ENCODE data around the gene SPPL2B.
"Not testable (repeated sequence)": the region's sequence is repeated elsewhere in the genome, so short reads cannot be mapped to it uniquely, and the experiment has no call there.

Gene SPPL2B

DNA sequence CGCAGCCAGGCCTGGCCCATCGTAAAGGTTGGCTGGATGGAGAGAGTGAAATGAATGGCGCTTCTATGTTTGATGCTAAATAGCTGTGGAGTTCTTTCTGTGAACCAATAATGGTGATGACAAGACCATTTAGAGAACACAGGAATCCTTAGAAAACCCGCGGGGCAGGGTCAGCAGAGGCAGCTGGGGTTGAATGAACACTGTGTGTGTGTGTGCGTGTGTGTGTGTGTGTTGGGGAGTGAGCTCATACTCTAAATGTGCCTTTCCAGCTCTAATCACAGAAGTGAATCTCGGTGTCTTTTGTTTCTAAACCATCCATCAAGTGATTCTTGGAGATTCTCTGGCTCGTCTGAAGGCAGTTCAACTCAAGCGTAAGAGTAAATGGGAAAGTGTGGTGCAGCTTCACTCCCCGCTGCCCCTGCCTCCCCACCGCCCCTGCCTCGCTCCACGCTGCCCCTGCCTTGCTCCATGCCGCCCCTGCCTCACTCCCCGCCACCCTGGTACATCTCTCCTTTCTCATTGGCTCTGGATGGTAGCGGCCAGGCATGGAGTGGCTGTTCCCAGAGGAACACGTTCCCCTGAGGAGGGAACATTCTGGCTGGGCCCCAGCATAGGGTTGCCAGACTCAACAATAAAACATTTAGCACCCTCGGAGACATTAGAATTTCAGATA is 52.8 kb downstream of the SPPL2B start:
- no peak for DNase-seq (ENCODE audit: low read depth in 2 of 2)

DNA sequence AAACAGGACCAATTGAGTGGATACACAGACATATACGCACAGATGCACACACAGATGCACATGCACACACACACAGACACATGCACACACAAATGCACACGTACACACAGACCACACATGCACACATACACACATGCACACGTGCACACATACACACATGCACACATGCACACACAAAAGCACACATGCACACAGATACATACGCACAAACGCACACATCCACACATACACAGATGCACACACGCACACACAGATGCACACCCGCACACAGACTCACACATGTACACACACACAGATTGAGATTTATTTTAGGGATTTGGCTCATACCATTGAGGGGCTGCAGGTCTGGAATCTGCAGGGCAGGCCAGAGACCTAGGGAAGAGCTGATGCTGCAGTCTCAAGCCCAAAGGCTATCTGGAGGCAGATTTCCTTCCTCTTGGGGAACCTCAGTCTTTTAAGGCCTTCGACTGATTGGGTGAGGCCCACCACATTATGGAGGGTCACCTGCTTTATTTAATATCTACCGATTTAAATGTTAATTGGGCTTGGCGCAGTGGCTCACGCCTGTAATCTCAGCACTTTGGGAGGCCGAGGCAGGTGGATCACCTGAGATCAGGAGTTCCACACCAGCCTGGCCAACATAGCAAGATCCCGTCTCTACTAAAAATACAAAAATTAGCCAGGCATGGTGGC is 54.2 kb downstream of the SPPL2B start:
- no peak for DNase-seq (ENCODE audit: low read depth in 2 of 2)

DNA sequence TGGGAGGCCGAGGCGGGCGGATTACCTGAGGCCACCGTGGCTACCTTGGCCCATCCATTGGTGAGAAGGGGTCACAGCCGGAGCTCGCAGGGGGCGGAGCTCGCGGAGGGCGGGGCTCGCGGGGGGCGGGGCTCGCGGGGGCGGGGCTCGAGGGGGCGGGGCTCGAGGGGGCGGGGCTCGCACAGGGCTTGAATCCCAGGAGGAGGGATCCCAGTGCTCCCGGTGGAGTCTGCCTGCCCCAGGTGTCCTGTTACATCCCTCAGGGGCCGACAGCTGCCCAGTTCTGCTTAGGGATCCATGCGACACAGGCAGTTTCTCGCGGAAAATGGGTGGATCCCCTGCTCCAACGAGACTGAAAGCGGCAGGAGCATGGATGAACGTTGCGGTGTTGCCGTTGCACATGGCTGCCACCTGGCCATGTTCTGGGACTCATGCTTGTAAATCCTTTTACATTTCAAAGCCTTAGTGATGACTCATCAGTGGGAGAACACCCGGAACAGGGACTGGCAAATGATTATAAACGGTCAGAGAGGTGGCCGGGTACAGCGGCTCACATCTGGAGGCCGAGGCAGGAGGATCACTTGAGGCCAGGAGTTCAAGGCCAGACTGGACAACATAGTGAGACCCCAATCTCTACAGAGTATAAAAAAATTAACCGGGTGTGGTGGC is 56.7 kb downstream of the SPPL2B start:
- DNase-seq (ENCODE audit: low read depth in 2 of 2), result no peak

DNA sequence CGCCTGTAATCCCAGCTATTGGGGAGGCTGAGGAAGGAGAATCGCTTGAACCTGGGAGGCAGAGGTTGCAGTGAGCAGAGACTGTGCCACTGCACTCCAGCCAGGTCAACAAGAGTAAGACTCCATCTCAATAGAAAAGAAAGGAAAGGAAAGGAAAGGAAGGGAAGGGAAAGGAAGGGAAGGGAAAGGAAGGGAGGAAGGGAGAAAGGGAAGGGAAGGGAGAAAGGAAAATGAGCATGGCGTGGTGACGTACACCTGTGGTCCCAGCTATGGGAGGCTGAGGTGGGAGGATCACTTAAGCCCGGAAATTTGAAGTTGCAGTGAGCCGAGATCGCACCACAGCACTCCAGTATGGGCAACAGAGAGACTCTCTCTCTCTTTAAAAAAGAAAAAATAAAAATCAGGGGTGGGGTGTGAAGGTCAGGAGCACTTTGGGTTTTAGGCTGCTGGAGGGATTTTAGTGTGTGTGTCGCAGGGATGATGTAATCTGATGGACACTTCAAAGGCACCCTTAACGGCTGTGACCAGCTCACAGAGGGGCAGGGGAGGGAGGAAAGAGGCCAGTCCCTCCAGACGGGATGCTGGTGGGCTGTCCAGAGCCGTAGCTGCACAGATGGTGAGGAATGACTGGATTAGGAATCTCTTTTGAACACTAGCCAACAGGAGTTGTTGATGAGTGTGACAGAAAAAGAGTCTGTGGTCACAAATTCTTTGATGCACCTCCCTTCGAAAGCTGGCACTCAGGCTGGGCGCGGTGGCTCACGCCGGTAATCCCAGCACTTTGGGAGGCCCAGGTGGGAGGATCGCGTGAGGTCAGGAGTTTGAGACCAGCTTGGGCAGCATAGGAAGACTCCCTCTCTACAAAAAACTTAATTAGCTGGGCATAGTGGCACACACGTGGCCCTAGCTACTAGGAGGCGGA is 59.1 kb downstream of the SPPL2B start:
- no peak for DNase-seq (ENCODE audit: low read depth in 2 of 2)

DNA sequence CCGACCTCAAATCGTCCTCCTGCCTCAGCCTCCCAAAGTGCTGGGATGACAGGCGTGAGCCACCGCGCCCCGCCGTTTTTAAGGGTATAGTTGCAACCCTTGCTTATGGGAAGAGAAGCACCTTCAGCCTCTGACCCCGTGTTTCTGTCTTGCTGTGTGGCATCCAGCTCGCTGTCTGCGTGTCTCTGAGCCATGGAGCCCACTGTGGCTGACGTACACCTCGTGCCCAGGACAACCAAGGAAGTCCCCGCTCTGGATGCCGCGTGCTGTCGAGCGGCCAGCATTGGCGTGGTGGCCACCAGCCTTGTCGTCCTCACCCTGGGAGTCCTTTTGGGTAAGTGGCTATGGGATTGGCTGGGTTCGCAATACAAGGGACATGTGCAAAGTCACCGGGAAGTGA is 61.1 kb downstream of the SPPL2B start:
- no peak for DNase-seq (ENCODE audit: low read depth in 2 of 2)

DNA sequence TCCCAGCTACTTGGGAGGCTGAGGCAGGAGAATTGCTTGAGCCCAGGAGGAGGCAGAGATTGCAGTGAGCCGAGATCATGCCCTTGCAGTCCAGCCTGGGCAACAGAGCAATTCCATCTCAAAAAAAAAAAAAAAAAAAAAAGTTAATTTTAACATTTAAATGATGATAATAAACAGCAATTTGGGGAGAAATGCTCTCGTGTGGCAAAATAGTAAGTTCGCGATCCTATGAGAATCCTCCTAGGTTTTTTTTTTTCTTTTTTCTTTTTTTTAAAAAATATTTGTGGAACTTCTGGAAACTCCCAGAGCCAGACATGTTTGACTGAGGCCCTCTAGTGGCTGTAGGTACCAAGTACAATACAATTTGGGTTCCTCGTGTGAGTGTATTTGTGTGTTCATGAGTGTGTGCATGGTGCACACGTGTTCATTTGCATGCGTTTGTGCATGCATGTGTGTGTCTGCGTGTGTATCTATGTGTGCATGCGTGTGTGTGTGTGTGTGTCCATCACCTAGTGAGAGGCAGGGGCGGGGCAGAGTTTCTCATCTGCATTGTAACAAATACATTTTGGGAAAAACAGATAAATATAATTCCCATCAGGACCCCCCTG is 62.7 kb downstream of the SPPL2B start:
- no peak for DNase-seq (ENCODE audit: low read depth in 2 of 2)

DNA sequence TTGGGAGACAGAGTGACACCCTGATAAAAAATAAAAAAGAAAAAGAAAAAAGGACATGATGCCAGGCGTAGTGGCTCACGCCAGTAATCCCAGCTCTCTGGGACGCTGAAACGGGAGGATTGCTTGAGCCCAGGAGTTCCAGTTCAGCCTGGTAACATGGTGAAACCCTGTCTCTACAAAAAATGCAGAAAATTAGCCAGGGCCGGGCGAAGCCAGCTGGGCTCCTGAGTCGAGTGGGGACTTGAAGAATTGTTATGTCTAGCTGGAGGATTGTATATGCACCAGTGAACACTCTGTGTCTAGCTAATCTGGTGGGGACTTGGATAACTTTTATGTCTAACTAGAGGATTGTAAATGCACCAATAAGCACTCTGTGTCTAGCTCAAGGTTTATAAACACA is 63.9 kb downstream of the SPPL2B start:
- DNase-seq (ENCODE audit: low read depth in 2 of 2), result no peak

DNA sequence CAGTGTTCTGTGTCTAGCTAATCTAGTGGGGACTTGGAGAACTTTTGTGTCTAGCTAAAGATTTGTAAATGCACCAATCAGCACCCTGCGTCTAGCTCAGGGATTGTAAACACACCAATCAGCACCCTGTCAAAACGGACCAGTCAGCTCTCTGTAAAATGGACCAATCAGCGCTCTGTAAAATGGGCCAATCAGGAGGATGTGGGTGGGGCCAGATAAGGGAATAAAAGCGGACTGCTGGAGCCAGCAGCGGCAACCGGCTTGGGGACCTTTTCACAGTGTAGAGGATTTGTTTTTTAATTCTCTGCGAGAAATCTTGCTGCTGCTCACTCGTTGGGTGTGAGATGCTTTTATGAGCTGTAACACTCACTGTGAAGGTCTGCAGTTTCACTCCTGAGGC is 64.4 kb downstream of the SPPL2B start:
- DNase-seq (ENCODE audit: low read depth in 2 of 2), result not testable (repeated sequence)

DNA sequence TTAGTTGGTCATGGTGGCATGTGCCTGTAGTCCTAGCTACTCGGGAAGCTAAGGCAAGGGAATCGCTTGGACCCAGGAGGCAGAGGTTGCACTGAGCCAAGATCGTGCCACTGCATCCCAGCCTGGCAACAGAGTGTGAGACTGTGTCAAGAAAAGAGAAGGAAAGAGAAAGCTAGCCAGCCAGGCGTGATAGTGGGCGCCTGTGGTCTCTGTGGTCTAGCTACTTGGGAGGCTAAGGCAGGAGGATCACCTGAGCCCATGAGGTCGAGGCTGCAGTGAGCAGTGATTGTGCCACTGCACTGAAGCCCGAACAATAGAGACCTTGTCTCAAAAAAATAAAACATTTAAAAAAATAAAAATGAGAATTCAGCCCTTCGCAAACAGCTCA is 65.6 kb downstream of the SPPL2B start:
- no peak for DNase-seq (ENCODE audit: low read depth in 2 of 2)

DNA sequence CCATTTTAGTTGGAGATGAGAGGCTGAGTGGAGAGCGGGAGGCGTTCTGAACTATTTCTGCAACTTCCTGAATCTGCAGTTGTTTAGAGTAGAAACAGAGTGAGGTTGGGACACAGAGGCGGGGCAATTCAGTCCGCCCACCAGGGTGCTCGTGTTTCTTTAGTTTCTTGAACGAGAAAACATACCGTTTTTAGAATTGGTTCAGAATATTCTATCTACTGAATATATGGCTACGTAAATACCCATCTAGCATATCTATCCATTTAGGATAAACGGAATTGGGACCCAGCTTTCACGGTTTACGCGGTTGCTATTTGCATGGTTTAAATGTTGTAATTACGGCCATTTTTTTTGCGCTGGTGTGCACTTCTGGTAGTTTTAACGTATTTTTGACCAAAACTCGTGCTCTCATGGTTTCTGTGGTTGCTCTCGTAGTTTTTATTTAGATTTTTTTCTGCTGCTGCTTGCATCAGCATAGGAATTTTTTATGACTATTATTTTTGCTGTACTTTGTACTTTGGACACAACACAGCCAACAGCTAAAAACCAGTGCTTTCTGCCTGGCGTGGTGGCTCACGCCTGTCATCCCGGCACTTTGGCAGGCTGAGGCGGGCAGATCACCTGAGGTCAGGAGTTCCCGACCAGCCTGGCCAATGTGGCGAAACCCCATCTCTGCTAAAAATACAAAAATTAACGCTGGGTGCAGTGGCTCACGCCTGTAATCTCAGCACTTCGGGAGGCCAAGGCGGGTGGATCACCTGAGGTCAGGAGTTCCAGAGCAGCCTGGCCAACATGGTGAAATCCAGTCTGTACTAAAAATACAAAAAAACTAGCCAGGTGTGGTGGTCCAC is 66.2 kb downstream of the SPPL2B start:
- DNase-seq (ENCODE audit: low read depth in 2 of 2), result no peak

DNA sequence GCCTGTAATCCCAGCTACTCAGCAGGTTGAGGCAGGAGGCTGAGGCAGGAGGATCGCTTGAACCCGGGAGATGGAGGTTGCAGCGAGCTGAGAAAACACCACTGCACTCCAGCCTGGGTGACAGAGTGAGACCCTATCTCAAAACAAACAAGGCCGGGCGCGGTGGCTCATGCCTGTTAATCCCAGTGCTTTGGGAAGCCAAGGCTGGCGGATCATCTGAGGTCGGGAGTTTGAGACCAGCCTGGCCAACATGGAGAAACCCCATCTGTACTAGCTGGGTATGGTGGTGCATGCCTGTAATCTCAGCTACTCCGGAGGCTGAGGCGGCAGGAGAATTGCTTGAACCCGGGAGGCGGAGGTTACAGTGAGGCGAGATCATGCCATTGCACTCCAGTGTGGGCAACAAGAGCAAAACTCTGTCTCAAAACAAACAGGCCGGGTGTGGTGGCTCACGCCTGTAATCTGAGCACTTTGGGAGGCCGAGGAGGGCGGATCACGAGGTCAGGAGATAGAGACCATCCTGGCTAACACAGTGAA is 66.9 kb downstream of the SPPL2B start:
- not testable (repeated sequence) for DNase-seq (ENCODE audit: low read depth in 2 of 2)

DNA sequence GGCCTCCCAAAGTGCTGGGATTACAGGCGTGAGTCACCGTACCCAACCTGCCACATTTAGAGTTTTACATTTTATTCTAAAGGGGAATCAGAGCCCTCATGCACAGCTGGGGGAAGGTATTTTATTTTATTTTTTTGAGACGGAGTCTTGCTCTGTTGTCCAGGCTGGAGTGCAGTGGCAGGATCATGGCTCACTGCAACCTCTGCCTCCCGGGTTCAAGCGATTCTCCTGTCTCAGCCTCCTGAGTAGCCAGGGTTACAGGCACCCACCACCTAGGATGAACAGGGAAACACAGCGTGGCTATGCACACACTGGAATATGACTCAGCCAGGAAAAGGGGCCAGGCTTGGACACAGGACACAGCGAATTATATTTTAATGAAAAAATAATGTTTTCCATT is 68.7 kb downstream of the SPPL2B start:
- not testable (repeated sequence) for DNase-seq (ENCODE audit: low read depth in 2 of 2)

DNA sequence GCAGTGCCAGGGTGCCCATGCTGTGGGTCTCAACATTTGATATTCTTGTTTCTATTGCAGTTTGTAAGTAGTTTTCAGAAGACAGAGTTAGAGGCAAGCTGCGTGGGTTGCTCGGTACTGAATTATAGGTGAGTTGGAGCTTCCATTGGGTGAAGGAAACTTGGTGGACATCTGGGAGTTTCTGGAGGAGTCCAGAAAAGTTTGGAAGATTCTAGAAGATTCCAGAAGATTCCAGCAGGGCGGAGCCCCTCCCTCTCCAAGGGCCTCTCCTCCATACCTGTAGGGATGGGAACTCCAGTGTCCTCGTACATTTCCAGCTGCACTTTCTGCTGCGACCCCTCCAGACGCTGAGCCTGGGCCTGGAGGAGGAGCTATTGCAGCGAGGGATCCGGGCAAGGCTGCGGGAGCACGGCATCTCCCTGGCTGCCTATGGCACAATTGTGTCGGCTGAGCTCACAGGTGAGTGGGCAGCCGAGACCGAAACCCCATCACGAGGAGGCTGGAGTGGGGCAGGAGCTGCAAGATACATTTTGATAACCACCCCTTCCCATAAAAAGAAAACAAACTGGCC is 70.3 kb downstream of the SPPL2B start:
- no peak for DNase-seq (ENCODE audit: low read depth in 2 of 2)

DNA sequence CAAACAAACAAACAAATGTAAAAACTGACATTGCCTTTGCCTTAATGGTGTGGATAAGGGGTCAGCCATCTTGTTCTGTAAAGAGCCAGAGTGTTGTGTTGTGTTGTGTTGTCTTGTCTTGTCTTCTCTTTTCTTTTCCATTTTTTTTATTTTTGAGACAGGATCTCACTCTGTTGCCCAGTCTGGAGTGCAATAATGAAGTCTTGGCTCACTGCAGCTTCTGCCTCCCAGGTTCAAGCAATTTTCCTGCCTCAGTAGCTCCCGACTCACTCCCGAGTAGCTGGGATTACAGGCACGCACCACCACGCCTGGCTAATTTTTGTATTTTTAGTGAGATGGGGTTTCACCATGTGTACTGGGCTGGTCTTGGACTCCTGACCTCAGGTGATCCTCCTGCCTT is 71.1 kb downstream of the SPPL2B start:
- DNase-seq (ENCODE audit: low read depth in 2 of 2), result no peak
